Measurements from ENCODE around the gene WIZ. TPM values are rescaled to one million over a fixed set of nuclear protein-coding genes. Genes with fewer than 3 reads are reported as not detected.

Gene WIZ
- total and polyA plus RNA-seq, 2 of the 4 experiments (the other 2 are of a cell fraction): 0.90 to 27.1 TPM

GRCh38 chr19:15393963-15394362 is 55.8 kb downstream of the WIZ start:
- in situ Hi-C loops (cut with MboI; ENCODE audit: low sequenced_read_pairs) (no loop called here), intact Hi-C loops (cut with micrococcal nuclease) (no loop called here), dilution Hi-C loops (cut with HindIII; ENCODE audit: low sequenced_read_pairs, unreplicated experiment) (no loop called here)
- no peak overlapping the region for H3K18ac ChIP-seq (ENCODE audit: low read depth, low read length)
- H3K27ac ChIP-seq (ENCODE audit: insufficient read depth, low read length): no peak overlapping the region
- H3K9me1 ChIP-seq (ENCODE audit: insufficient read depth, low read length): peaks cover 9% of the 10 kb centered on the region; the same call in 1 of the 2 replicates
- no peak overlapping the region for H4K8ac ChIP-seq (ENCODE audit: low read depth in 2 of 2, low read length in 2 of 2)
- no peak overlapping the region for H4K91ac ChIP-seq (ENCODE audit: insufficient read depth, low read depth, low read length)
- no peak overlapping the region for H2BK5ac ChIP-seq (ENCODE audit: low read depth, low read length, poor library complexity, severe bottlenecking)
- H3K14ac ChIP-seq (replicated peaks; ENCODE audit: low read depth, low read length): no peak overlapping the region
- ChIA-PET CTCF (interaction anchor here (0.7 to 1.1 kb wide), 2 partner anchors 13 to 25 kb away, joined by 4 read pairs; no protein-coding TSS in a partner anchor), POLR2A (ENCODE audit: unreplicated experiment) (no interaction called here)
- no peak overlapping the region for H3K4ac ChIP-seq (ENCODE audit: low read depth, low read length)
- no peak overlapping the region for H2BK15ac ChIP-seq (ENCODE audit: low read depth, low read length)
- H3K79me1 ChIP-seq (ENCODE audit: low read depth in 1 of 2, low read length in 2 of 2): peaks cover 20 to 44% of the 10 kb centered on the region in 2 experiments
- H3K27me3 ChIP-seq (ENCODE audit: control insufficient read depth, insufficient read depth, low read length): no peaks in the 10 kb centered on the region
- TF ChIP-seq CHD1 (IDR thresholded peaks at IDR 0.05; ENCODE audit: low read depth, low read length): no peak
- TF ChIP-seq CEBPB (IDR thresholded peaks at IDR 0.05; ENCODE audit: low read depth, low read length): peak; percentile 77
- no peak overlapping the region for H2AK9ac ChIP-seq (replicated peaks; ENCODE audit: low read depth, low read length, poor library complexity)
- no peak overlapping the region for H3K4me2 ChIP-seq (ENCODE audit: low read depth, low read length)
- peaks cover 45% of the 10 kb centered on the region for H4K20me1 ChIP-seq (ENCODE audit: insufficient read depth, low read length)
- ATAC-seq (ENCODE audit: low read depth) (peak; percentile 64), DNase-seq (peak; percentile 55)
- H2BK120ac ChIP-seq (ENCODE audit: low read depth, low read length): no peak overlapping the region
- no peak overlapping the region for H2BK20ac ChIP-seq (ENCODE audit: low read depth, low read length)
- no peak overlapping the region for H3K23ac ChIP-seq (ENCODE audit: low read depth, low read length)
- H3K36me3 ChIP-seq (ENCODE audit: control insufficient read depth, insufficient read depth, low read length): peaks cover 45% of the 10 kb centered on the region
- no peak overlapping the region for H3K9ac ChIP-seq (ENCODE audit: low read depth, low read length)
- H3K56ac ChIP-seq (ENCODE audit: extremely low read depth, insufficient read depth, low read length): no peak overlapping the region
- H4K5ac ChIP-seq (ENCODE audit: low read depth, low read length): no peak overlapping the region
- no peaks in the 10 kb centered on the region for H3K9me3 ChIP-seq (ENCODE audit: control insufficient read depth, insufficient read depth, low read length)
- no TSS peak for BruUV-seq (replicated peaks)
- H3K4me3 ChIP-seq (ENCODE audit: insufficient read depth, low read depth, low read length): no peak overlapping the region
- no peak overlapping the region for H2AFZ ChIP-seq (replicated peaks; ENCODE audit: low read length, poor library complexity)
- H3K4me1 ChIP-seq (ENCODE audit: control insufficient read depth, insufficient read depth, low read length): no peaks in the 10 kb centered on the region; the same call in 1 of the 2 replicates
- H2AK5ac ChIP-seq (ENCODE audit: low read depth, low read length): no peak overlapping the region

Measured in IMR-90 (cell line).